GM19397 (cell line): ENCODE data around the gene DCAF17.
"Not testable (repeated sequence)": the region's sequence is repeated elsewhere in the genome, so short reads cannot be mapped to it uniquely, and the experiment has no call there.

ENCODE experiments used
- ATAC-seq: cut with Tn5 transposase; IDR thresholded peaks from one replicate; pipeline ENCODE4 v1.9.1; 2021; ENCODE audit warnings: mild to moderate bottlenecking, moderate library complexity; ENCODE audit not compliant: unreplicated experiment

The DCAF17 gene

DNA sequence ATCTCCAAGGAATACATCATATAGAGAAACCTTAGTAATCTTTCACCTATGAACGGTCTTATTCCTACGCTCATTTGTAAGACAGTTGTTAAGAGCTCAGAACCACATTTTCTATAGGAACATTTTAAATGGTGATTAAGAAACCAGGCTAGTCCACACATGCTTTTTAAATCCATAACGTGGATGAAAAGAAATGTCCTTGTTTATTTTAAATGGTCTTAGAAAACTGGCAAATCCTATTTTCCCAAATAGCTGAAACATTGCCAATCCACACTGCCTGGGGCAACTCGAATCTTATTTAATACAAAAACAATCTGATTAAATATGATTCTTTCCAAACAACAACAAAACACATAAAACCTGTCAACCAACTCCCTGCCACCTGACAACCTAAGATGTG is 23.9 kb upstream of the DCAF17 start:
- ATAC-seq, result no peak

DNA sequence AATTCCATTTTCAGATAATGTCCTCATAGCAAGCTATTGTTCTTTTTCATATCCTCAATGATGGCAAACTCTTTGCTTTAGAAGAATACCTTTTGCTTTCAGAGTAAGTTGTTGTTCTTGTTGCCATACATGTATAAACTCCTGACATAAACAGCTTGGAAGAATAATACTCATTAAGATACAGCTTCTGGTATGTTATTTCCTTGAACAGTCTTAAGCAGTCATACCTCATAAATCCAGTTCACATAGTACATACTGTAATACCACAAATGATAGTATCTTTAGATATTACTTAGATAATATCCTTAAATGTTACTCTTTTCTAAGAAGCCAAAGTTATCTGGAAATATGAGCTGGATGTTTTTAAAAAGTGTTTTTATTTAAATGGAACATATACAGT is 23.4 kb upstream of the DCAF17 start:
- ATAC-seq, result no peak

DNA sequence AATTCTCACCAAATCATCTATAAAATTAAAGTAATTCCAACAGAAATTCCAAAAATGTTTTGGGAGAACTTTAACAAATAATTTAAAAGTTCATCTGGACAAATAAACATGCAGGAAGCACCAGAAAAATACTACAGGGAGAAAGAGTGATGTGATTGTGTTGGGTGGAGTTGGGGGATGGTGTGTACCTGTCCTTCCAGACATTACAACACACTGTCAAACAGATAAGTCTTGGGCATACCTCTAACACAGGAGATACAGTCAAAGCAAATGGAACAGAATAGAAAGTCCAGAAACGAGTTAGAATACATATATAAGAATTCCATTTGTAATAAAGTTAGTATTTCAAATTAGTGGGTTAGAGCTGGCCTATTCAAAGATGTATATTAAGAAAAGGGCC is 22.8 kb upstream of the DCAF17 start:
- ATAC-seq, result no peak

DNA sequence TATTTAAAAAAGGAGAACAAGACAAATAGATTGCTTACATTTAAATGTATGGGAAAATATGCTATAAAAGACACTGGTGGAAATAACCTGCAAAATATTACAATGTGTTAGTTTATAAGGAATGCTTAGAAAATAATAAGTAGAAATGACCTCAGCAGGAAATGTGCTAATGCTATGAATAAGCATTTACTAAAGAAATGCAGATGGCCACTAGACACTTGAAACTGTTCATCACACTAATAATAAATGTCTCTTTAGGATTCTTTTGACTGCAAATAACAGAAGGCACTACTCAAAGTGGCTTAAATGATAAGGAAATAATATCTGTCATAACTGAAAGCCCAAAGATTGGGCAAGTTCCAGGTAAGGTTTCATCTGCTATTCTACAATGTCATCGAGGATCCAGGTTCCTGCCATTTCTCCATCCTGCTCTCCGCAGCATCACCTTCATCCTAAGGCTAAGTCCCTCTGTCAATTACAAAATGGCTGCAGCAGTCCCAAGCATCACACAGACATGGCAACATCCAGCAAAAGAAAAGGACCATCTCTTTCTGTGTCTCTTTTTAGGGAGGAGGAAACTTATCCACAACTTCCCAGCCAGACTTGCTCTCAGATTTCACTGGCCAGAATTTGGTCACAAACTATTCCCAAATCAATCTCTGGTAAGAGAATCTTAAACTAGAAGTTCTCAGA is 22.1 kb upstream of the DCAF17 start:
- ATAC-seq, result no peak

DNA sequence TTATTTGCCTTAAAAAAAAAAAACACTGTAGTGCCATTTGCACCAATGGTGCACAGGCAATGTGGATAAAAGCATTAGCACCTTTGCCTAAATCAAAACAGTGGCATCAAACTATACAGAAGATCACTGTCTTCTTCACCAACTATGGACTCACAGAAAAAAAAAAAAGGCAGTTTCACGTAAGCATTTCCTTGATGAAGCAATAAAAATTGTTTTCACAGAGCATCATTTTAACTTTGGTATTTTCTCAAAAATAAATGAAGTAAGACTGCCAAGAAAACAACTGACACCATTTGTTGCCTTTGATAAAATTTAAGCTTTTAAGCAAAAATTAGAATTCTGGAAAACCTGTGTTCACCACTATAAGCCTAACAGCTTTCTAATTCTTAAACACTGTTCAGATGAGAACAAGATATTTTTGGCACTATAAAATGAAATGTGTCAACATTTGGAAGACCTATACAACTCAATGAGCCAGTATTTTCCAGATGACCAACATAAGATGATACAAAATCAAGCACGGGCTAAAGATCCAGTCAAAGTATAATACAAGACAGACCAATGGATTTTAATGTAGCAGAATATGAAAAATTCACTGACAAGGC is 21.4 kb upstream of the DCAF17 start:
- no peak for ATAC-seq

DNA sequence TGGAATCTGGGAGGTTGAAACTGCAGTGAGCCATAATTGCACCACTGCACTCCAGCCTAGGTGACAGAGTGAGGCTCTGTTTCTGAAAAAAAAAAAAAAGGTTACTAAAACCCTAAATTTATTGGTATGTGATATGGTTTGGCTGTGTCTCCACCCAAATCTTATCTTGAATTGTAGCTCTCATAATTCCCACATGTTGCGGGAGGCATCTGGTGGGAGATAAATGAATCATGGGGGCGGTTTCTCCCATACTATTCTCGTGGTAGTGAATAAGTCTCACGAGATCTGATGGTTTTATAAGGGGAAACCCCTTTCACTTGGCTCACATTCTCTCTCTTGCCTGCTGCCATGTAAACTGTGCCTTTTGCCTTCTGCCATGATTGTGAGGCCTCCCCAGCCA is 19.4 kb upstream of the DCAF17 start:
- not testable (repeated sequence) for ATAC-seq

DNA sequence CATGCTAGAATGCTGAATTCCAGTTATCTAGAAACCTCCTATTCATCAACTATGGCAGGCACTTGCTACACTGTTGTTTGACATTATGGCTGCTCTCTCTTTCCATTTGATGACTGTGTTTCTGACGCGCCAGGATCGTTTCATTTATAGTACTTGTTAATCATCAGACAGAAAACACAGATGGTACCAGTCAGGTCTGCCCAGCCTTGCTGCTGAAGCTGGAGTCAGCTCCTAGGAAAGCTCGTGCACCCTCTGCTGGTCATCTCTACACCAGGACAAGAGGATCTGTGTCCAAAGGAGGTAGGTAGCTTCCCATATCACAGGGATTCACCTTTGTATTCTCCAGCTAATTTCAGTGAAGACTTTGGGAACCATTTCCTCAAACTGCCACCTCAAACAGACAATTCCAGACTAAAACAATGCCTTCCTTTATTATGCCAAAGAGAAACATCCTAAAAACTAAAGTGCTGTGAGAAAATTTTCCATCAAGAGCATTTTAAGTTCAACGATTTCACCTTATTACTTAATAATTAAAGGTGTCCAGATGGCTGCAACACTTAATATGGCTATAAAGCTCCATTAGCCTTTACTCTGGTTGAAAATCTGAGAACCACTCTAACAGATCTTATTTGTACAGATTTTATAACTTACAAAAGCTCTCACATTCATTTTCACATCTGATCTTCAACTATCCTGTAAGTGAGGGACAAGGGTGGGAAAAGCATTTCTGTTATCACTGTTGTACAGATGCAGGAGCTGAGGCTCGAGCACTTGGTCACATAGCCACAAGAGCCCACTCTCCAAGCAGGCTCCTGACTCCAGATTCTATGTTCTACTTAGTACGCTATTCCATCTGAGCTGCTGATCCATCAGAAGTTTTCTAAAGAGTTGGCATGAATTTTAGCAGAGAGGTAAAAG is 17.8 kb upstream of the DCAF17 start:
- peak; percentile 89 for ATAC-seq

DNA sequence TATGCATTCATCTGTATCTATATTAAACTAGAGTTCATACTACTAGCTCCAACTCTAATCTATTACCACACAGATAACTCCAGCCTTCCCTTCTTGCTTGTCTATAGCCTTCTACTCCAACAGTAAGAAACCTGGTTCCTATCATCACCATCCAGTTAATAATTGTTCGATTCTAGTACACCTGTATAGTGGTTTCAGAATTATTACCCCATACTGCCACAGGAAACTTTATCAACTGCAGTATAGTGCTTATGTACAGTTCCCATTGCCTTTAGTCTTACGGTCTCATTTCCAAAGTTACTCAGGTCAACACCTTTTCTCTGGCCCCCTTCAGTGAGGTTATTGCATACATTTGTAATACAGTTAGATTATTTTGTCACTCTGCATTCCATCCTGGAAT is 14.7 kb upstream of the DCAF17 start:
- ATAC-seq, result no peak

DNA sequence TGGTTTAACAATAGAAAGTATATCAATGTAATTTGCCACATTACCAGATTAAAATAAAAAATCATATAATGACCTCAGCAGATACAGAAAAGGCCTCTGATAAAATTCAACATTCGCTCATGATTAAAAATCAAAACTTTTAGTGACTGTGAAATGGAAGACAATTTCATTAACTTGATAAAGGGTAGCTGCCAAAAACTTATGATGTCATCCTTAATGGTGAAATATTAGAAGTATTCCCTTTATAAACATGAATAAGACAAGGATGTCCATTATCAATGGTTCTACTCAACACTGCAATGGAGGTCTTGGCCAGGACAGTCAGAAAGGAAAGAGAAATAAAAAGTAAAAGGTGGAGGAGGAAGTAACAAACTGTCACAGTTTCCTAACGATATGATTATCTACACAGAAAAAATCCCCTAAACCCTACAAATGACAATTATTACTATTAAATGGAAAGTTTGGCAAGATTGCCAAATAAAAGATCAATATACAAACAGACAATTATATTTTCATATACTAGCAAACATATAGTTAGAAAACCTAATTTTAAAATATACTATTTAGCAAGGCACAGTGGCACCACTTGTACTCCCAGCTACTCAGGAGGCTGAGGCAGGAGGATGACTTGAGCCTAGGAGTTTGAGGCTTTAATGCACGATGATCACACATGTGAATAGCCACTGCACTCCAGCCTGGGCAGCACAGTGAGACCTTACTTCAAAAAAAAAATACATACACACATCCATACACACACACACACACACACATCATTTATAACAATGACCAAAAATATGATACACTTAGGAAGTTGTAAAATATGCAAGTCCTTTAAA is 13.1 kb upstream of the DCAF17 start:
- ATAC-seq, result no peak

DNA sequence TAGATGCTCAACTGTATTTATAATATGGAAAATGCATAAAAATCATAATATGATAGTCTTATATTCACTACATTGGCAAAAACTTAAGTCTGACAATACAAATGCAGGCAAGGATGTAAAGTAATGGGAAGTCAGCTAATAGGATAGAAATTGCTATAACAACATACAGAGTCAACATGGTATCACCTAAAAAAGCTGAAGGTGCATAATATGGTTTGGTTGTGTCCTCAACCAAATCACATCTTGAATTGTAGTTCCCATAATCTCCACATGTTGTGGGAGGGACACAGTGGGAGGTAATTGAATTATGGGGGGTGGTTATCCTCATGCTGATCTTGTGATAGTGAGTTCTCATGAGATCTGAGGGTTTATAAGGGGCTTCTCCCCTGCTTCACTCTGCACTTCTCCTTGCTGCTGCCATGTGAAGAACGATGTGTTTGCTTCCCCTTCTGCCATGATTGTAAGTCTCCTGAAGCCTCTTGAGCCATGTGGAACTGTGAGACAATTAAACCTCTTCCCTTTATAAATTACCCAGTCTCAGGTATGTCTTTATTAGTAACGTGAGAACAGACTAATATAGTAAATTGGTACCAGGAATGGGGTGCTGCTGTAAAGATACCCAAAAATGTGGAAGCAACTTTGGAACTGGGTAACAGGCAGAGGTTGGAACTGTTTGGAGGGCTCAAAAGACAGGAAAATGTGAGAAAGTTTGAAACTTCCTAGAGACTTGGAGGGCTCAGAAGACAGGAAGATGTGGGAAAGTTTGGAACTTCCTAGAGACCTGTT is 11.1 kb upstream of the DCAF17 start:
- not testable (repeated sequence) for ATAC-seq

DNA sequence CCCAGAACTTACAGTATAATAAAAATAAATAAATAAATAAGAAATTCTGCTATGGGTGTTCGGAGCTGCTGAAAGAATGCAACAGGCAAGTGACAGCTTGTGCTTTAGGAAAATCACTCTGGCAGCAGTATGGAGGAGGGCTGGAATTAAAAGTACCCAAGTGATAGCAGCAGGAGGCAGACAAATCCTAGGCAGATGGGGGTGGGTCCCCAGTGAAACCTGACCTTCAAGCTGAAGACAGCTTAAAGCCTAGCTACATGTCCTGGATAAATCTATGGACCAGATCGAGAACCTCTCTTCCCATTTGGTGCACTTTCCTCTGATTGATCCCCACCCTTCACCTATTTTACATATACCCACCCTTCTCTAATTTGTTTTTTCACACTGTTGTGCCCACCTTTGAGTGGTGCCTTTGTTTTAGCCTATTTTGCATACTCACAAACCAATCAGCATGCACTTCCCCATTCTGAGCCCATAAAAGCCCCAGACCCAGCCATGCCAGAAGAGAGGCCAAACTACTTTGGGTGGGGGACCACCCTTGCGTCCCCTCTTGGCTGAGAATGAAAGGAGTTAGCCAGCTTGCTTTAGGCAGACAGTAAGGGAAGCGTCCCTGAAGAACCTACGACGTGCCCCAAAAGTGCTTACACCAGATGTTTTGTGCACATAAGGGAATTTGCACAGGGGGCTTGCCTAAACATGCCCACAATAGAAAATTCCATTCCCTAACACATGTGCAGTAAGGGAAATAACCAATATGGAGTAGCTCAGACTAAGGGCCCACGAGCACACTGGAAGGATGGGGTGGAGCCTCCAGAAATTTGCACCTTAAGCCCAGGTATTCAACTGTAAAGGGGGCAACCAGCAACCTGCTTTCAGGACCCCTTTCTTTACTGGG is 3.3 kb upstream of the DCAF17 start:
- ATAC-seq, result no peak

DNA sequence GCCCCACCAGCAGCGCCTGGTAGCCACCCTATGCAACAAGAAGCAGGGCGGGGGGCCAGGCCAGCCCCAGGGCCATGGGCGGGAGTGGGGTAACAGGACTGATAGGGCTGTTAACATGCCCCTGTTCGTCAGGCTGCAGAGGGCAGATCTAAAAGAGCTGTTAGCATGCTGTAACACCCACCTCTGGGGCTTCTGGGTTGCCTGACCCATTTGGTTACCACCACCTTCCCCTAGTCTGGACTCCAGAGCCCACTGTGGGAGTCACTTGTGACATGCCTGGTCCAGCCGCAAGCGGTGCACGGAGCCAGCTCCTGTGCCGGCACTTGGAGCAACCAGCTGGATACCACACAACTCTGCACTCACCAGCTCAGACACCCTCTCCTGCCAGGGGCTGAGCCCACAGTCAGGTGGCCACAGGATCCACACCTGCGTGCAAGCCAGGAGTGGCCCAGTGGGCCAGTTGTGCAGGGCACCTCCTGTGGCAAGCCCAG is 2.3 kb upstream of the DCAF17 start:
- no peak for ATAC-seq

DNA sequence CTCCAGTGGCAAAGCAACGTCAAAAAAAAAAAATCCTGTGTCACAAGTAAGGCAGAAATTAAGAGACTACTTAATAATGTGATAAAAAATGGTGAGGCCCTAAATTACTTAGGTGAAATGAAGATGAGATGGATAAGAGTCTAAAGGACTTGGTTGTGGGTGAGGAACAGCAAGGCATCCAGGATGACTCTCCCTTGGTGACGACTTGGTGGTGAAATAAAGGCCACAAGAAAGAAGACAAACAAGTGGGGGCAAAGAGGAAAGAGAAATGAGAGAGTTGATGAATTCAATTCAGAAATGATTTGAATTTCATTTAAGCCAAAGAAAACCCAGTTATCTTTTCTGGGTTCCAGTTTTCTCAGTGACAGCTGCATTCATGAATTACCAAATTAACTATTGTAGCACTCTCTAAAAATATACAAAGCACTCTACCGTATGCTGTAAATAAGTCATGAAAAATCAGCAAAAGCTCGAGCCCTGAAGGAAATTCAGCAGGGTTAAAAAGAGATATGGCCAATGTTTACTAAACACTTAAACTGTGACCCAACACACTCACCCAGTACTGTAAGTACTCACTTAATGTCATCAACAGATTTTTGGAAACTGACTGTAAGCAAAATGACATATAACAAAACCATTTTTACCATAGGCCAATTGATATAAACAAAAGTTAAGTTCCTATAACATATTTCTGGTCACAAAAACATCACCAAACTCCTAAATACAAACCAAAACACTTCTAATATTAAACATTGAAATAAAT is 1.6 kb upstream of the DCAF17 start:
- no peak for ATAC-seq

DNA sequence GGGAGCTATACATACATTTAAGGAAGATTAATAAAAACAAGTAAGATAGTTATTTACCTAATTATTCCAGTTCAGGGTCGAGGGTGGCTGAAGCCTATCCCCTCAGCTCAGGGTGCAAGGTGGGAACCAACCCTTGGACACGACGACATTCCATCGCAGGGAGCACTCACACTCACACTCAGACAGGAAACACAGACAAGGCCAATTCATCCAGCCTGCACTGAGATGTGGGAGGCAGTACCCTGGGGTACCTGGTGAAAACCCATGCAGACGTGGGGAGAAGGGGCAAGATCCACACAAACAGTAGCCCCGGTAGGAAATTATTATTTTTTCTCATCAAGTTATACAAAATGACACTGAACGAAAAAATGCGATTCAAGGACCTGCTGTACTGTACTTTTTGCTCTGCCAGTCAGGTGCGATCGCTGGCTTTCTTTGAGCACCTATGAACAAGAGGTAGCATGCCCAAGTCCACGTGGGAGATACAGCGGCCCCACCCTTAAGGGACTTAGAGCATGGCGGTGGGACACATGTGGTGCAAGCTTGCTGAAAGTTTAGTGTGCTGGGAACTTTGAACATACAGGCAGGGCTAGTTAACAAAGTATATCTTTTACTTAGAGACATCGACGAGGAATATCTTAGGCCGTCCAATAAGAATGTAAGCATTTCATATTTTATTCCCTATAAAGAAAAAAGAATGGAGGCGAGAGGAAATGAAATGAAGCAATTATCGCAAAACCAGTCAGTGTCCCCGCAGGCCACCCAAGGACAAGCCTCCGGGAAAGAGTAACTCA is 860 bp upstream of the DCAF17 start:
- ATAC-seq, result no peak

DNA sequence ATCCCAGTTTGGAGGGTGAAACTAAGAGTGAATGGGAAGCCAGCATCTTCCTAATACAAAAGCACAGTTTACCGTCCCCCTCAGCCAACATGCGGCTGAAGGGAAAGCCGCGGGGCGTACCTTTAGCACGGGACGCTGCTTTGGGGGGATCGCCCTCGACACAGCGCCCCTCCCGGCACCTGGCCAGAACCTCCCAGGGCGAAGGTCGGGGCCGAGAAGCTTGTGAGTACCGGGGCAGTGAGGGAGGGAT is 338 bp upstream of the DCAF17 start, which contains the start of gene METTL8:
Gene METTL8 (minus strand): TSS at position 228 of the 250 bp plus-strand sequence. CDS start 41,805 bp downstream, outside the sequence.
- ATAC-seq, result no peak

DNA sequence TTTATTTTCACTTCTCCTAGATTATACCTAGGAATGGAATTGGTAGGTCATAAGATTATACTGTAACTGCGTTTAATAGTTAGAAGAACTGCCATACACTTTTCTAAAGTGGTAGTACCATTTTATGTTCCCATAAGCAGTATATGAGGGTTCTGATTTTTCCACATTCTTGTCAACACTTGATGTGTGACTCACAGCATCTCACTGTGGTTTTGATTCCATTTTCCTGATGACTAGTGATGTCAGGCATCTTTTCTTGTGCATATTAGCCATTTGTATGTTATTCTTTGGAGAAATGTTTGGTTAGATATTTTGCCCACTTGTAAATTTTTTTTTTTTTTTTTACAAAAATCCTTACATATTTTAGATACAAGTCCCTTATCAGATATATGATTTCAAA is 2.3 kb downstream of the DCAF17 start:
- ATAC-seq, result no peak

DNA sequence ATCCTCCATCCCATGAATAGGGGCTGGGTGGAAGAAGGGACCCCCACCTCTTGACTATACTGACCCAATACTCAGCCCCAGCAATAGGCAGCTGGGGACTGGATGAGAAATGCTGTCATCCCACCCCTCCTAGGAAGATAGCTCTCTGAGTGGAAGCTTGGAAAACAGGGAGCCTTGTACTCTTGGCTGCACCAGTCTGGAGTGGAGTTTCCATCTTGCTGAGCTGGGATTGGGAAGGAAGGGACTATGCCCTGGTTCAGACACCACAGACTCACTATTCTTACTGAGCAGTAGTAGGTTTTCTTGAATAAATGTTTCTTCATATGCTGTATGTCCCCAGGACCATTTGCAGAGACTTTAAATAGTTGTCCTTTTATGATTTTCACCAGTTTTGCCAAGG is 7.4 kb downstream of the DCAF17 start:
- no peak for ATAC-seq

DNA sequence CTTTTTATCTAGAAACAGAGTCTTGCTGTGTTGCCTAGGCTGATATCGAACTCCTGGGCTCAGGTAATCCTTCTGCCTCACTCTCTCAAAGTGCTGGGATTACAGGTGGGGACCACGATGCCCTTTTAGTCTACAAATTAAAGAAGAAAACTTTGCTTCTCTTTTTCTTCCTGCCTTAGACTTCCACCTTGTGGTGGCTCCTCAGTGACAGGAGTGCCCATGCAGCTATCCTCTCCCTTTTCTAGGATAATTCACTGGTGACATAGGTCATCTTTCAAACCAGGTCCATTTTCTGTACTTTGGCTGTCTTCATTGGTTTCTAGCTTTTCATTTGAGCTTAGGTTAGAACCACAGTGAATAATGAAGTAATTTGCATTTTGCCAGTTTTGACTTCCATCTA is 13.6 kb downstream of the DCAF17 start:
- ATAC-seq, result no peak
